Suprapubic skin (tissue), 4 donors: Measurements from ENCODE around the gene RNU6-8. TPM values are rescaled to one million over a fixed set of nuclear protein-coding genes. Genes with fewer than 3 reads are reported as not detected.

Experiments used
- DNase-seq, 2 donors: peaks; one replicate each; pipeline ENCODE4 v3.0.0-alpha.2; 2019; ENCODE audit warnings: low spot score in 2 of 2
- H3K27ac ChIP-seq: fragments of 200-600 bp; sonication (generic); one replicate; pipeline ENCODE4 v1.5.1; 2019
- H3K27me3 ChIP-seq: fragments of 200-600 bp; sonication (generic); one replicate; pipeline ENCODE4 v1.5.1; 2019
- H3K36me3 ChIP-seq: fragments of 200-600 bp; sonication (generic); one replicate; pipeline ENCODE4 v1.5.1; 2019
- H3K4me1 ChIP-seq: fragments of 200-600 bp; sonication (generic); one replicate; pipeline ENCODE4 v1.5.1; 2019
- H3K4me3 ChIP-seq: fragments of 200-600 bp; sonication (generic); one replicate; pipeline ENCODE4 v1.5.1; 2019; ENCODE audit warnings: mild to moderate bottlenecking
- H3K9me3 ChIP-seq: fragments of 200-600 bp; sonication (generic); one replicate; pipeline ENCODE4 v1.5.1; 2019
- CTCF ChIP-seq, 2 donors: fragments of 200-600 bp in 1 of 2; fragments of 450-650 bp in 1 of 2; sonication (generic) in 1 of 2; IDR thresholded peaks; one replicate each; pipeline ENCODE4 v1.5.1; 2016 to 2019; ENCODE audit warnings: antibody characterized with exemption in 2 of 2, mild to moderate bottlenecking in 1 of 2, moderate library complexity in 1 of 2
- EP300 ChIP-seq: sonication (generic); formaldehyde crosslinking; IDR thresholded peaks from one replicate; pipeline ENCODE4 v1.6.1; 2017; ENCODE audit warnings: antibody characterized with exemption
- POLR2A ChIP-seq, 2 donors: fragments of 450-650 bp; IDR thresholded peaks; one replicate each; pipeline ENCODE4 v1.6.1; 2017; ENCODE audit warnings: antibody characterized with exemption in 2 of 2, mild to moderate bottlenecking in 2 of 2, moderate library complexity in 2 of 2
- POLR2AphosphoS5 ChIP-seq, 3 donors: sonication (generic); formaldehyde crosslinking; IDR thresholded peaks; one replicate each; pipeline ENCODE4 v1.6.1; 2017; ENCODE audit warnings: antibody characterized with exemption in 3 of 3
- WGBS: methylation state at CpG from one replicate; pipeline ENCODE4 v1.1.5; 2018; 5-methylcytosine and 5-hydroxymethylcytosine counted together
- total RNA-seq, 4 donors: library from RNA; depleted of rRNA; stranded (reverse); fragments of >200 nt; gene quantifications; one replicate each; pipeline ENCODE4 v1.1.0, GENCODE V29; 2016

Gene RNU6-8
- total RNA-seq, 4 donors from 2014 or later: not detected

DNA sequence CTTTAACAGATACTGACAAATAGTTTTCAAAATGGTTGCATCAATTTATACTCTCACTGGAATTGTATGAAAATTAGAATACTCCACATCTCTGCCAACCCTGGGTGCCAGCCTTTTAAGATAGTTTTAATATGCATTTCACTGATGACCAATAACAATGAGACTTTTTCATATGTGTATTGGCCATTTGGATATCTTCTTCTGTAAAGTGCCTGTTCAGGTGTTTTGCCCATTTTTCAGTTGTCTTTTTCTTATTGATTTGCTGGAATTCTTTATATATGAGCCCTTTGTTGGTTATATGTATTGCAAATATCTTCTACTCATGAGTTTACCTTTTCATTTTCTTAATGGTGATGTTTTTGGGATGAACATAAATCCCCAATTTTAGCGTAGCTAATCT lies 18.0 kb downstream of the RNU6-8 start:
- peaks cover 9% of the 10 kb centered on the region for H3K9me3 ChIP-seq
- H3K4me3 ChIP-seq: no peak overlapping the region
- H3K27me3 ChIP-seq: no peaks in the 10 kb centered on the region
- no peak overlapping the region for H3K27ac ChIP-seq
- H3K36me3 ChIP-seq: no peaks in the 10 kb centered on the region
- WGBS: 100% methylated on average over 1 of the region's 1 CpG
- DNase-seq: no peak
- TF ChIP-seq POLR2A (IDR thresholded peaks at IDR 0.05) (no peak), EP300 (no peak), POLR2AphosphoS5 (IDR thresholded peaks at IDR 0.05) (no peak), CTCF (IDR thresholded peaks at IDR 0.05) (no peak)
- no peaks in the 10 kb centered on the region for H3K4me1 ChIP-seq

DNA sequence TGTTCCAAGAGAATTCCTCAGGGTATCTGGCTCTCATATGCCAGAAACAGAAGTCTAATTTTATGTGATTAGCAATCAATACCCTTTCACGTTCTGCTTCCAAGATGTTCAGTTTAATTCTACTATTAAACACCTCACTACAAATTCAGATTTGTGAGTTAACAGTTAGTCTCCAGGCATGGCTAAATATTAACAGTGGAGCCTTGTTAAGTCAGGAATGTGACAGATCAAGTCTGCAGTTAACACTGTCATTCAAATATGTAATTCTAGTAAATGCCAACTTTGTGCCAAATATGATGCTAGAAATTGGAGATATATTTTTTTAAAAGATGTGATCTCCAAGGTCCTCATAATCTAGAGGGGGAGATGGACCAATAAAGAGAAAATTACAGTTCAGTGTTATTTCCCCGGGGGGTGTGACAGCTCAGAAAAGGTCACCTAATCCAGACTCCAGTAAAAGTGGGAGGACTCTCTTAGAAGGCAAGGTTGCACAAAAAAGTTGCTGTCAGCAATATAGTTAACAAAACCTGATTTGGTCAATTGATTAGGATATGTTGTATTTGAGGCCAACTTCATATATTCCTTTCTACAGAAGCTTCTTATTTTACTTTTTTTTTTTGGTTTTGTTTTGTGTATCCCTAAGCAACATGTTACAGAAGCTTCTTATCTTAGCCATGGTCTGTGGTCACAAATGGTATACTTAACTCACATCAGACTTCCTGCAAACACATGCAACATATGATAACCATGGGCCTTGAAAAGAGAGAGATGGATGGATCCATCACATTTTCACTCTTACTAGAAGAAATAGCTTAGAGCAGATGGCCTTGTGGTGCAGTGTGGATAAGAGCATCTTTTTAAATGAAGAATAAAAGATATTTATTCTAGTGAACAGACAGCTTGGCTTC lies 19.7 kb downstream of the RNU6-8 start:
- TF ChIP-seq CTCF (IDR thresholded peaks at IDR 0.05): no peak
- TF ChIP-seq POLR2A (IDR thresholded peaks at IDR 0.05): no peak
- no peak for TF ChIP-seq POLR2AphosphoS5 (IDR thresholded peaks at IDR 0.05)
- no peak for TF ChIP-seq EP300
- H3K9me3 ChIP-seq: peaks cover 9% of the 10 kb centered on the region
- no peak for DNase-seq
- no peaks in the 10 kb centered on the region for H3K36me3 ChIP-seq
- no peaks in the 10 kb centered on the region for H3K27me3 ChIP-seq
- no peak overlapping the region for H3K4me3 ChIP-seq
- no peak overlapping the region for H3K27ac ChIP-seq
- no peaks in the 10 kb centered on the region for H3K4me1 ChIP-seq
- 54% methylated on average over 2 of the region's 2 CpGs for WGBS

DNA sequence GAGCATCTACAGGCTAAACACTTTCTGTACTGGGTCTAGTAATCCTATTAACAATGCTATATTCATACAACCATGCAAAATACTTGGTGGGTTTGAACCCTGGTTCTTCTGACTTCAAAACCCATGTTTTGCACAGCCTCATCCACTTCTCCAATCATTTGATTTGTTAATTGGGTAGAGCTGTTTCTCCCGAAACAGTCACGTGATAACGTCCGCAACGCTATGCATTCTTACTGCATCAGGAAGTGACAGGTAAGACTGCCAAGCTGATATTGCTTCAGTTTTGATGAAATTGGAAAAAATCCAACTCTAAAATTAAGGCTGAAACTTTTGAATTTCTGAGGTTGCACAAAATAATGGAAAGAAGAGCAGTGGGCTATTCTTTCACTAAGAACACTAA lies 31.6 kb downstream of the RNU6-8 start:
- no peak for TF ChIP-seq EP300
- TF ChIP-seq CTCF (IDR thresholded peaks at IDR 0.05): no peak
- TF ChIP-seq POLR2A (IDR thresholded peaks at IDR 0.05): no peak
- TF ChIP-seq POLR2AphosphoS5 (IDR thresholded peaks at IDR 0.05): no peak

GRCh38 chr14:32169191-32169590 lies 33.9 kb downstream of the RNU6-8 start:
- Histone ChIP-seq H3K9me3 (no peaks in the 10 kb centered on the region), H3K27me3 (no peaks in the 10 kb centered on the region), H3K27ac (no peak overlapping the region), H3K36me3 (no peaks in the 10 kb centered on the region), H3K4me1 (no peaks in the 10 kb centered on the region), H3K4me3 (no peak overlapping the region)
- 87% methylated on average over 3 of the region's 3 CpGs for WGBS
- DNase-seq: no peak
- TF ChIP-seq EP300 (no peak), POLR2AphosphoS5 (IDR thresholded peaks at IDR 0.05) (no peak), CTCF (IDR thresholded peaks at IDR 0.05) (no peak), POLR2A (IDR thresholded peaks at IDR 0.05) (no peak)

More for the DNA sequence above, 31.6 kb downstream of the RNU6-8 start:
- DNase-seq: no peak
- H3K9me3 ChIP-seq: no peaks in the 10 kb centered on the region
- no peak overlapping the region for H3K4me3 ChIP-seq
- H3K27me3 ChIP-seq: no peaks in the 10 kb centered on the region
- H3K4me1 ChIP-seq: no peaks in the 10 kb centered on the region
- 78% methylated on average over 5 of the region's 5 CpGs for WGBS
- no peak overlapping the region for H3K27ac ChIP-seq
- no peaks in the 10 kb centered on the region for H3K36me3 ChIP-seq

GRCh38 chr14:32167907-32168306 lies 35.2 kb downstream of the RNU6-8 start:
- no peak for DNase-seq
- no peaks in the 10 kb centered on the region for H3K36me3 ChIP-seq
- no peaks in the 10 kb centered on the region for H3K27me3 ChIP-seq
- H3K4me3 ChIP-seq: no peak overlapping the region
- TF ChIP-seq EP300: no peak
- no peak for TF ChIP-seq POLR2AphosphoS5 (IDR thresholded peaks at IDR 0.05)
- no peak for TF ChIP-seq CTCF (IDR thresholded peaks at IDR 0.05)
- no peak for TF ChIP-seq POLR2A (IDR thresholded peaks at IDR 0.05)
- no peaks in the 10 kb centered on the region for H3K4me1 ChIP-seq
- WGBS: 69% methylated on average over 3 of the region's 3 CpGs
- H3K9me3 ChIP-seq: no peaks in the 10 kb centered on the region
- H3K27ac ChIP-seq: no peak overlapping the region
